ENCODE data around the gene RFPL4AL1.
"Not testable (repeated sequence)": the region's sequence is repeated elsewhere in the genome, so short reads cannot be mapped to it uniquely, and the experiment has no call there.

GRCh38 chr19:55758797-55759196 is 10.1 kb upstream of the RFPL4AL1 start, which contains the start of gene RFPL4A:
- TF ChIP-seq CTCF, POLR2AphosphoS5, EP300, POLR2A (IDR thresholded peaks at IDR 0.05): not testable (repeated sequence)

Measured in sigmoid colon (tissue), 4 donors.